Tongue (tissue), 2 donors: ENCODE measurements around the gene ELAC2. TPM values are rescaled to one million over a fixed set of nuclear protein-coding genes. Genes with fewer than 3 reads are reported as not detected.

Experiments used
- DNase-seq: peaks from one replicate; pipeline ENCODE4 v3.0.0-alpha.2; 2015
- total RNA-seq: library from RNA; depleted of rRNA; stranded (reverse); fragments of >200 nt; gene quantifications from one replicate; pipeline ENCODE4 v1.2.3, GENCODE V29; 2014

ELAC2 gene
- total RNA-seq, 1 donor from 2014 or later, result 78.2 TPM

DNA sequence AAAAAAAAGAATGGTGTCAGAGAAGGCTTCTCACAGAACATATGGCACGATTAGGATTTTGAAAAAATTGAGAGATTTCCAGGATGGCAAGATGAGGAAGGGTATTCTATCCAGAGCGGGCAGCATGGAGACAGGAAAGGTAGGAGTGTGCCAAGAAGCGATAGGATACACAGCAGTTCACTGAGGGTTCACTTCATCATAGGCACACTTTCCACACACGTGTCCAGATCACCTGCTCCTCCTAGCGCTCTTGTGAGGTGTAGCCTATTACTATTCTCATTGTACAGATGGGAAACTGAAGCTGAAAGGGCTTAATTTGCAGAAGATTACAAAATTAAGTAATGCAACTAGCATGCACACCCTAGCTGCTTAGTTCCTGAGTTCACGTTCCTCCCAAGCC lies 6.2 kb upstream of the ELAC2 start:
- no peak for DNase-seq

DNA sequence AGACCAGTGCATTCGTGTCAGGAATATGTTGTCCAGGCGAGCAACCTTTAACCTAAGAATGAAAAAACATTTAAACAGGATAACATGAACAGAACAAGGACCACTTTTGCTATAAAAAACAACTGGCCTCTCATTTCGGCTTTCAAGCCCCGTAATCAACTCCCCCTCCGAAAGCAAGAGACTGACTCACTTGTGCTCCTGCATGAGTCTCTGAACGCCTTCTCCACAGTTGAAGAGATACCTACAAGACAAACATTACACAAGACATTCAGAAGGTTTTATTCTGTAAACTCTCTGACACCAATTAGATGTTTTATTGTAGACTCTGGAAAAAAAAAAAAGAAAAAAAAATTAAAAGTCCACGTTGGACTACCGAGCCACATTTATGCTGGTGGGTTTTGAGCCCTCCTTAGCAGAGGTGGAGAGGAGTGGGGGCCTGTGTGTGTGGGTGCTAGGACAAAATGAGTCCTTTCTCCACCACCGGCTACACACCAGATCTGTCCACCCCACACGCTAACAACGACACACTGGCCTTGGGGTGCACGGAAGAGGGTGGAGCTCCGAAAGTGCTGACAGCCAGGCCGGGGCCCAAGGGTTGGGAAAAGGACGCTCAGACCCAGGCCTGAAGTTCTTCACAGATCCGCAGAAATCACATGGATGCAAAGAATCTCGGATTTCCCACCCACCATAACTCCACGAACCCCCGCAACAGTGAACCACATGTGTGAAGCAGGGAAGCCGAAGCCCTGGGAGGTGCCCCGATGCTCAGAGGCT lies 759 bp downstream of the ELAC2 start:
- DNase-seq, result no peak

DNA sequence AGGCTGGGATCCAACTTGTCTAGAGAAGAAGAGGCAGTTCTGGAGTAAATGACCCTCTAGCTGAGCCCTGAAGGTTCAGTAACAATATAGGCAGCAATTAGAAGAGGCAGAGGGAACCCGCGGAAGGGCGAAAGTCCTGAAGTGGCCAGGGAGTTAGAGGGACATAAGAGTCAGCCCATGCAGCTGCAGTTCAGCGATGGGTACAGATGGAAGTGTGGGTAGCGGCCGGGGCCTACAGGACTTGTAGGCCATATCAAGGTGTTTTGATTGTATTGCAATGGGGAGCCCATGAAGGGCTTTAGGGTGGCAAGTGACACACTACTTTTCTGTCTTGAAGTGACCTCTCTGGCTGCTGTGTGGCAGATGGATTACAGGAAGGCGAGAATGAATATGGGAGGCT lies 3.0 kb downstream of the ELAC2 start:
- DNase-seq, result no peak

DNA sequence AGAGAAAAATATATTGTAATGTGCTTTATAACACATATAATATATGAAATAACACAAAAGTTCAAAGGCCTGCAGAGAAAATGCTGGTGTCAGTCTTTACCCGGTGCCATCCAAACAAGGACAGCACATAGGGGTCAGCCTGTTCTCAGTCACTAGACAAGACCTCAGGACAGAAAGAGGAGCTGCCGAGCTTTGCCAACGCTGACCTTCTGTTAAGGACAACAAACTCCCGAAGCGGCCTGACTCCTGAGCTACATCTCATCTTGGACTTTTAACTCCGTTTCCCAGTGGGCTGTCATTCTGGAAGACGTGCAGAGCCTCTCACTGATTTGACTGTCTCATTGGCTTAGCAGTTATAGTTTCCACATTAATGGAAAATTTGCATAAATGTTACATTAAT lies 6.9 kb downstream of the ELAC2 start:
- DNase-seq, result no peak

DNA sequence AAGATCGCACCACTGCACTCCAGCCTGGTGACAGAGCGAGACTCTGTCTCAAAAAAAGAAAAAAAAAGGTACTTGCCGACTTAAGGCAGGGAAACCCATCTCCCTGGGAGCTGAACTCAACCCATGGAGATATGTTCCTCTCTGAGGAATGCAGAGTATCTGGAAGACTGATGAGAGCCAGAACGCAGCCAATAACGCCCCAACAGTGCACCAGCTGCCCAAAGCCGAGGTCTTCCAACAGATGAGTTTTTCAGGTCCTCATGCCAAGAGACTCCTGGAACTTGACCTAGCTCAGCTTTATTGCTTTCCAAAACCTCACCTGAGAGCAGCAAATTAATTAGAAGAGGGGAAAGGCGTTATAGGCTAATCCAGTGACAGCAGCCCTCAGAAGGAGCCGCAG lies 9.4 kb downstream of the ELAC2 start:
- no peak for DNase-seq

DNA sequence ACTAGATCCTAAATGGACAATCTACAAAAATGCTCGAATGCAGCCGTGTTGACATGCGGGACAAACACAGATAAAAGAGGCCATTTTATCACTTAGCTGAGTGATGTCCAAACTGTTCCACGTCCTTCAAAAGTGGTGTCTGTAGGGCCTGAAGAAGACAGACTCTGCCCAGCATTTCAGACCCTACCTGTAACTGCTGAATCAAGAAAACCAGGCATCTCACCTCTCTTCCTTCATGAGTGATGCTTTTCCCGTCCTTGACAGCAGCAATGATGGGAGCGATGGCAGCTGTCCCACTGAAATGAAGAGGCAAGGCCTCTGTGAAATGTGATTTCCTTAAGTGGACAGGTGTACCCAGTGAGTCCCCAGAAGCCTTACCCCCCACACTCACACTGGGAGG lies 12.3 kb downstream of the ELAC2 start:
- no peak for DNase-seq

DNA sequence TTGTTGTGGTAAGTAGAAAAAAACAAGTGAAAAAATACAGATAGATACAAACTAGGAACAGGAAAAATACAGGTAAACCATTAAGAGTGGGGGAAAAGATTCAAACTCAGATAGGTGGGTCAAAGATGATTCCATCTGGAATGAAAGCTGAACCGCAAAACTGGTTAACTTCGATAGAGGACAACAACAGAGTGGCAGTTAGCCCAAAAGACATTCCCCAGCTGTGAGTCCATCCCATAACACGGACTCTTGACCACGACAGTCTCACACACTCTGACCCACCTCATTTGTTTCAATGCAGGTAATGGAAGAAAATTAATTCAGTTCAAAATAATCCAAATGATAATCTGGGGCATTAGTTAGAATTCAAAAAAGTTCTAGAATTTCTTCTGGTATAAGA lies 13.5 kb downstream of the ELAC2 start:
- no peak for DNase-seq

DNA sequence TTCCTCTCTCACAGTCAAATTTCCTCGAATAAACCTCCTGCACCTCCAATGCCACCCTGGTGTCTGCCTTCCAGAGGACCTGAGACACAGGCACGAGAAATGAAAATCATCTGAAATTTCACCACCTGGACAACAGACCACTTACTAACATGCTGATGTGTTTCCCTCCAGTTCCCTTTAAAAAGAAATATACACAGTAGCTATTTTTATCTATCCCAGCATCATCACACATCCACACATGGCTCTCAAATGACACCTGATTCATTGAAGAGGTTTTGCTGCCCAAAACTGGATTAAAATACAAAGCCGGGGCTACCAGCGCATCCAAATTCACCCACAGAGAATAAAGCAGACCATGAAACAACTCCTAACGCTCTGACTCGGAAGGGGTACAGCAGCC lies 13.9 kb downstream of the ELAC2 start:
- DNase-seq, result no peak

DNA sequence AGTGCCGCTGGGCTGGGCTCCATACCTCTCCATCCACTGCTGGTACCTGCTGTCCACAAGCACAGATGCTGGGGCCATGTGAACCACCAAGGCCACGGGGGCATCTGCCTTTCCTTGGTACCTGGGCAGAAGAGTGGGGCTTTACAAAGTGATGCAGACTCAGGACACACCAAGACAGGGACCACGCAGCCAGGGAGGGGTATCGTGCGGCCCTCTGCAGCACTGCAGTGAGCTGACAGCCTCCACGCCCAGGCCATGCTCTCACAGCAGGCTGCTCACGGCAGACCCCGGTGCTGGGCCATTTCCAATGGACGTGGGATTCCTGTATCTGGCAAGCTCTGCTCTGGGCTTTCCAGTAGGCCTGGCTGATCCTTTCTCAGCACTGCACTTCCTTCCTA lies 14.4 kb downstream of the ELAC2 start:
- DNase-seq, result no peak

DNA sequence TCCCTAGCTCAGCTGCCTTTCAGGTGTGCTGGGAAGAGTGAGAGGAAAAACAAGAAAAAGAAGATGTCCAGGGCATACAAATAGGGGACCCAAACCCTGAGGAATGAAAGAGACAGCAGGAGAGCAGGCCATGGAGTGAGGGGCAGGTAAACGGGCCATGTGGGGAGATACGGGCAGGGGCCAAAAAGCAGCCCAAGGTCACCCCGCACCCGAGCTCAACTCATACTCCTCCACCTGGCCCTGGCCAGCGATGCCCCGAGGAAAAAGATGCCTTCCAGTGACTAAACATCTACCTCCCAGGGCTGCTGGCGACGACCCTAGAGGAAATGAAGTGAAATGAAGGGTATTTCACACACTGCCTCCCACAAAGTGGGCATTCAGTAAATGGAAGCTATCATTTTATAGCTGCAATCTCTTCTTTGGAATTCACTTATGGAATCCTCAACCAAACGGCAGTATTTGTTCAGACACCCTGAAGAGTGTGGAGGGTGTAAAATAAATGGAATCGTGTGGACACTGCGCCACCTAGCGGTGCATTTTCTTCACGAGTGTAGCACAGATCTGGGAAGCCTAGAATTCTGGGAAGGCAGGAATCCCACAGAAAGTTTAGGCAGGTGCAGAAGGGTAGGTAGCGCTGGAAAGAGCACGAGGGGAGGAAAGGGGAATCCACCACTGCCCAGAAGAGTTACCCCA lies 14.9 kb downstream of the ELAC2 start:
- peak; percentile 92 for DNase-seq

DNA sequence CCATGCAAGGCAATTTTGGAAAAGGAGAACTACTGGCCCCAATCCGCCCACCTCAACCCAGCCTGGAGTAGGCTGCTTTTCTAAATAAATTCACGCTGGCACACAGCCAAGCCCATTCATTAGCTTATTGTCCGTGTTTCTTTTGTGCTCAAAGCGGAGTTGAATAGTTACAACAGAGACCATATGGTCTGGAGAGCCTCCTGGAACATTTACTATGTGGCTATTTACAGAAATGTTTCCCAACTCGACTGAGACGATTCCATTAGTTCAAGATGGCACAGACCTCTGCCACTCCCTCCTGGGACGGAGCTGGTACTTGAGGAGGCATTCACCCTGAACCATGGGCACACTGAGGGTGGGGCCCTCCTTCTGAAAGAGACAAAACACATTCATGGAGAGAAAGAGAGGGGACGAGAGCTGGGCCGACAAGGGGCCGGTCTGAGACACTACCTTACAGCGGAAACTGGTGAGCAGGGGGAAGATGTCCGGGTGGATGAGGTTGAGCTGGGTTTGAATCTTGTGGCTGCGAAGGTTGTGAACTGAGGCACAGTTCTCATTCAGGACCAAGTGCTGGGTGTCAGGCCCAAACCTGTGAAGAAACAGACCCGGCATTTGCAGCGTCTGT lies 15.7 kb downstream of the ELAC2 start:
- peak; percentile 45 for DNase-seq

DNA sequence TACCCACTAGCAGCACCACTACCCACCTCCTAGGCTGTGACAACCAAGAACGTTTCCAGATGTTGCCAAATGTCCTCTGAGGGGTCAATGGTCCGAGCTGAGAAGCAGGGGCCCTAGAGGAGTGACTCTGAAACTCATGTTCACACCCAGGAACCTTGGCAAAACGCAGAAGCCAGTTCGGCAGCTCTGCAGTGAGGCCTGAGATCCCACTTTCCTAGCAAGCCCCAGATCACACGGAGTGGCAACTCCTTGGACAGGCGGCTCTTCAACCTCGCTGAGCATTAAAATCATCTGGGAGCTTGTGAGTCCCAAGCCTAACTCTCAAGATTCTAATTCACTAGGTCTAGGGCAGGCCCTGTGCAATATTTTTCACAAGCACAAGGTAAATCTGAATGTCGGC lies 17.3 kb downstream of the ELAC2 start:
- DNase-seq, result no peak

DNA sequence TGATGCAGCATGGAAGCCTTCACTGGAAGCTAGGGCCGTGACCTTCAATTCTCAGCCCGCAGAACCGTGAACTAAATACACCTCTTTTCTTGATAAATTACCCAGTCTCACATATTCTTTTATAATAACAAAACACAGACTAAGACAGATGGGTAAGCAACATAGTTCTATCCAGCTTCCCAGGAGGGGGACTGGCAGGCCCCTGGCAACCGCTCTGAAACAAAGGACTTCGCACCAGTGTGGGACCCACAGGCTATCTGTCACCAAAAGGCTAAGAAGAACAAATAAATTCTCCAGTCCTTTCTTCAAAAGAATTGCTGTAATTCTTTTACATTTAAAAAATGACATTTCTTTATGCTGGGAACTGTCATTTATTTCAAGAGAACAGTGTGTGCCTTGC lies 19.0 kb downstream of the ELAC2 start:
- no peak for DNase-seq

DNA sequence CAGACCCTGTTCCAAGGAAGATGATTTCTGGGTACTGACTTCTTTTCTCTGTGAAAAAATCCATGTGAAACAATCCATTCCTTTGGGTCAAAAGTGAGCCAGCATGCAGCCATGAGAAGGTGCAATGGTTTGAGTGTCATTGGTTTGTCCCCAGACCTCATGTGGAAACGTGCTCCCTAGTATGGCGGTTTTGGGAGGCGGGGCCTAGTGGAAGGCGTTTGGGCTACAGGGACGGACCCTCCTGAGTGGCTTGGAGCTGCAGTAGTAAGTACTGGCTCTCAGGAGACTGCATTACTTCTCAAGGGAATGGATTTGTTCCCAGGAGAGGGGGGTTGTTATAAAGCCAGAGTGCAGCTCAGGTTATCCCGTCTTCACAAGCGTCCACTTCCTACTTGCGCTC lies 19.4 kb downstream of the ELAC2 start:
- no peak for DNase-seq

DNA sequence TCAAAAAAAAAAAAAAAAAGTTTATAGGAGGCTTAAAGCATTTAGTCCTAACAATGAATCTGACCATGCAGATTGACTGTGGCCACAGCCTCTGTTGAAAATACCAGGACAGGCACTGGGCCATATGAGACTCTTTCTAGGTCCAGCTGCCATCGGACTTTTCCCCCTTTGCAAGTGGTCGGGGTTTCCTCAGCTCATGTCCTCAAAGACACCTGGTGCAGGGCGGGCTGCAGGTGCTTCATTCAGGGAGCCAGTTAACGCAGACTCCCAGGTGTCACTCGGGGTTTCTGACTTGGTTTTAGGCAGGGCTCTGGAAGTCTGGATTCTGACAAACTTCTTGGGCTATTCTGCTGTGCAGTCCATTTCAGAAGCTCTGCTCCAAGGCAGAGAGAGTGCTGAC lies 20.9 kb downstream of the ELAC2 start:
- DNase-seq, result no peak

DNA sequence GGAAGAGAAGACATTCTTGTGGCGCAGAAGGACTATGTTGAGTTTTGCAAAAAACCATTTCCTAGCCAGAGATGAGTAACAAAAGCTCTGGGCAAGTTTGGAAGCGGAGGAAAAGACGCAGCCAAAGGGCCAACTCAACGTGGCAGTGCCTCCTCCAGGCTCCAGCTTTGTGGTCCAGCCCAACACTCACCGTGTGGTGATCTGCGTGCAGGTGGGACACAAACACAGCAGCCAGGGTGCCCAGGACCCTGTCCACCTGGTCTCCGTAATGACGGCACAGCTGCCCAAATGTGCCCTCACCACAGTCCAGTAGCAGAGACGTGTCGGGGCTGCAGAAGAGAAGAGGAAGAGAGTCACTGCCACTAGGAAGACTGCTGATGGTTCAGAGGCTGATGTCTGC lies 21.5 kb downstream of the ELAC2 start:
- DNase-seq, result no peak

DNA sequence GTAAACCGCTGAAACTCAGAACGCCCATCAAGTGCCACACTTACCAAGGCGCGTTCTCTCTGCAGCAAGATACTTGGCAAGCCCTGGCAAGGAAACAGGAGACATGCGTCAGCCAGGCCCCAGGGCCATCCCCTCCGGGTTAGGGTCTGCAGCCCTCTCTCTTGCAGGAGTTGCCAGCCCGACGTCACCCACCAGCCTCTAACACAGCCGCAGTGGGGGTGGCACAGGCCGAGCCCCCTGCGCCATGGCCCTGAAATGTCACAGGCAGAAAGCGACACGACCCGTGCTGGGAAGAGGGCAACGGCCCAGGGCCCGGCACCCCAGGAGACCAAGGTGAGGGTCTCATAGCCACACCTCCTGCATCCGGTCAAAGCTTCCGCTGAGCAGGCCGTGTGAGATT lies 21.9 kb downstream of the ELAC2 start:
- no peak for DNase-seq

DNA sequence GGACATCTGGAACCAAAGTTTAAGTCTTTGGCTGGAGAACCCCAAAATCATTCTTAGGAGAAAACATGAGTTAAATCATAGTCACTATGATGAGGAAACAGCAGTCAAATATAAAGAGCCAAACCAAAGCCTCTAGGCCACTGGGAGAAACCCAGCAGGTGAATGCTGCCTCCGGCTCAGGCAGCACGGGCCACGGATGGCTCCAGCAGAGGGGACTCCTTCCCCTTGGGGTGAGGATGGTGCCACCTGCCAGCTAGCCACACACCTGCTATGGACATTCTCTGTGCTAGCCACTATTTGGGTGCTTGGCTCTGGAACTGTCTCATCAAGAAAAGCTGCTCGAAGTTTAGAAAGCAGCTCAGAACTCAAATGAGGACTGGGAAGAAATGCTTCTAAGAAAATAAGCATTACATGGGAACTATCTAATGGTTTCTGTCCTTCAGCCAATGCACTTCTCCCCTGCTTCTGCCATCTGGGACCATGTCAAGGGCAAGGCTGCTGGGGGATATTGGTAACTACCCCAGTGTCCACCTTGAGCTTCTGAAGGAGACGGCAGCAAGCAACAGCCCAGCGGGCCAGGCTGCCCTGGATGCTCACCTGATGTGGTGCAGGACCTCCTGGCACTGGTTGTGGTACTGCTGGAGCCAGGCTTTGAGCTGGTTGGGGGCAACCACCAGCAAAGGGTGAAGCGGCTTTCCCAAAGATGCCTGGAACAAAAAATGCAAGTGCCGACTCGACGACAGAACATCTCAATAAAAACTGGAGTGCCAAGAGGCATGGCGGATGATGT lies 22.5 kb downstream of the ELAC2 start:
- DNase-seq, result no peak

DNA sequence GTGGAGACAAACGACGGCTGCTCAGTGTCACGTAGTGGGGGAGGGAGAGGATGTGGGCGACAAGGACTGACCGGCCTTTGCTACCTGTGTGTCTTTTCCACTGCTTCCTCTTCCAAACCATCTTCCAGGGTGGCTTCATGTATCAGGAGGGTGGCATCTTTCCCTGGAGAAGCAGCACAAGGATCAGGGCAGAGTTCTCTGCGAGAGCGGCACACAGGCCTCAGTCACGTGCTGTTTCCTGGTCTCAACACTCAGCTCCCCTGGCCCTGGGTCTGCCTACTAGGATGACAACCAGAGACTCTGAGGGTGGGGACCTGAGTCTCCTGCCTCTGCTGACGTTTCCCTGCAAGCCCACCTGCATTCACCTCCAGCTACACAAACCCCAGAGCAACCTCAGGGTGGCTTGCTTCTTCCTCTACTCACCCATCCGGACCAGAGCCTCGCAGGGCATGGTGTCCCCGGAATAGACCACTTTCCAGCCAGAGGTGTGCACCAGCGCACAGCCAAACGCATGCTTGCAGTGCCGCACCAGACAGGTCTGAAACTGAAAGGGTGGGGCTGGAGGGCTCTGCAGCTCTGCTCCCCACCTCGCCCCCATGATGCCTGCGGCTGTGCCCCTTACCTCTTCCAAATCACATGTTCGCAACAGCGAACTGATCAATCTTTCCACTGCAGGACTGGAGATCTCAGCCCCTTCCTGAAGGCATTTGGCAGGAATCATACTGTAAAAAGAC lies 23.3 kb downstream of the ELAC2 start:
- DNase-seq, result no peak

DNA sequence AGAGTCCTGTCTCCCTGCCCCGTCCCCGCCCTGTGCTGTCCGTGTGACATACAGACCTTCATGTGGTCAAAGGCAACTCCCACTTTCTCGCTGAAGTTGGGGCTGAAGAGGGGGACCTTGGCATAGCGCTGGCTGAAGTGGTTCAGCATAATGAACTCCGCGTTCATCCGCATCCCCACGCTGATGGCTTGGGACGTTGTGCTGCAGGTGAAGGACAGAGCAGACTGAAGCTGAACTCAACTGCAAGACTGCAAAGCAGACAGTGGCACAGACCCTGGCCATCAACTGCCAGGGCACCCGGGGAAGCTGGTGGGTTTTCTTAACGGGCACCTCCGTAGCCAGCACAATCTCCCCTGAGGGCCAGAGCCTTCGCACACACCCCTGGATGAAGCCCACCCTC lies 24.2 kb downstream of the ELAC2 start:
- no peak for DNase-seq

DNA sequence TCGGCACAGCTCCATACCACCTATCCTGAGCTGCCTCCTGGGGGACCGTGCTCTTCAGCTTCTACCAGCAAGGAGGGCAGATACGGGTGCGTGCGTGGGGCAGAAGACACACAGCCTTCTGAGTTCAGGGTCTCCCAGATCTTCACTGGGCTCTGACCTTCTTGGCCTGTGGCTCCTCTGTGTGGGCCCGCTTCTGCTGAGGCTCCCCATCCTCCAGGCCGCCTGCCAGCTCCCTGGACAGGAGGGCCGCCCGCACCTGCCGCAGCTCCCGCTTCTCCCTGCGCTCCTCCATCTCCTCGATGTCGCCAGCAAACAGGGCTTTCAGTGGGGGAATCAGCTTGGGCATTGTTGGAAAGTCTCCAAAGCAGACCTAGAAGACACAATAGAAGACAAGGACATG lies 25.2 kb downstream of the ELAC2 start:
- DNase-seq, result no peak

DNA sequence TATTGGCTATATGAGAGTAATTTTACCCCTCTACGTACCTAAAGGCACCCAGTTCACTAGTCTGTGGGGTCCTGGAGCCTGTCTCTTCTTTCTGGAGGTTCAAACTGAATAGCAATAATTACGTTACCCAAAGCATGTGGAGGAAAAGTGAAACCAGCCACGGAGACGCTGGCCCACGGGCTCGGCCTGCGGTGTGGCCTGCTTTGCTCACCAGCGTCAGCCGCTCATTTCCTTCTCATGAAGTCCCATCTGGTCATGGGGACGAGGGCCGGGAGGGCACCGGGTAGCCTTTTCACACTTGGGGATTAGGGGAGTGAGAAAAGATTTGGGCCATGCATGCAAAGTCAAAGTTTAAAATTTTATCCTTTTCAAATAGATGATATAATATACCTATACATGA lies 26.9 kb downstream of the ELAC2 start:
- DNase-seq, result no peak
